ENCODE results near the gene TAP2.

The TAP2 gene

GRCh38 chr6:32847004-32847403, 8.5 kb upstream of the TAP2 start:
- H3K27ac ChIP-seq (ENCODE audit: low read depth, low read length, poor library complexity, severe bottlenecking) = no peak overlapping the region
- no peaks in the 10 kb centered on the region for H4K20me1 ChIP-seq (ENCODE audit: insufficient read depth, low read length)
- H3K9ac ChIP-seq (ENCODE audit: low read length) = no peak overlapping the region
- peaks cover 66% of the 10 kb centered on the region for H3K36me3 ChIP-seq (ENCODE audit: insufficient read depth, low read length)
- no peaks in the 10 kb centered on the region for H3K27me3 ChIP-seq (ENCODE audit: insufficient read depth, low read length)
- no peak overlapping the region for H3K4me3 ChIP-seq (ENCODE audit: low read depth, low read length, poor library complexity, severe bottlenecking)
- no peaks in the 10 kb centered on the region for H3K79me2 ChIP-seq (ENCODE audit: insufficient read depth, low read length)
- H3K9me3 ChIP-seq (ENCODE audit: low read length) = no peaks in the 10 kb centered on the region
- H3F3A ChIP-seq (ENCODE audit: insufficient read depth, low read length) = no peaks in the 10 kb centered on the region
- H2AFZ ChIP-seq (ENCODE audit: low read length) = no peak overlapping the region
- no peaks in the 10 kb centered on the region for H3K9me2 ChIP-seq (ENCODE audit: low read depth, low read length)
- TF ChIP-seq EZH2 (IDR thresholded peaks at IDR 0.05; ENCODE audit: borderline replicate concordance, low read length) (no peak), CTCF (IDR thresholded peaks at IDR 0.05; ENCODE audit: low read length) (no peak)
- H3K4me2 ChIP-seq (ENCODE audit: low read length) = no peak overlapping the region
- H3K4me1 ChIP-seq (ENCODE audit: insufficient read depth, low read length, severe bottlenecking) = peaks cover 49% of the 10 kb centered on the region

- peak overlapping the region; percentile 95 for H3K27ac ChIP-seq (ENCODE audit: low read depth, low read length, poor library complexity, severe bottlenecking)
These were observed 6.9 kb upstream of the TAP2 start for GRCh38 chr6:32845384-32845884.

GRCh38 chr6:32844839-32845383, 6.4 kb upstream of the TAP2 start:
- no peaks in the 10 kb centered on the region for H3K9me3 ChIP-seq (ENCODE audit: low read length)
- no peak overlapping the region for H2AFZ ChIP-seq (ENCODE audit: low read length)
- peaks cover 53% of the 10 kb centered on the region for H3K4me1 ChIP-seq (ENCODE audit: insufficient read depth, low read length, severe bottlenecking)
- H4K20me1 ChIP-seq (ENCODE audit: insufficient read depth, low read length) = no peaks in the 10 kb centered on the region
- peak overlapping the region; percentile 95 for H3K27ac ChIP-seq (ENCODE audit: low read depth, low read length, poor library complexity, severe bottlenecking)
- no peaks in the 10 kb centered on the region for H3K27me3 ChIP-seq (ENCODE audit: insufficient read depth, low read length)
- H3K36me3 ChIP-seq (ENCODE audit: insufficient read depth, low read length) = peaks cover 69% of the 10 kb centered on the region
- H3K4me2 ChIP-seq (ENCODE audit: low read length) = peak overlapping the region; percentile 84
- H3K9ac ChIP-seq (ENCODE audit: low read length) = peak overlapping the region; percentile 97
- no peak for TF ChIP-seq CTCF (IDR thresholded peaks at IDR 0.05; ENCODE audit: low read length)
- no peak for TF ChIP-seq EZH2 (IDR thresholded peaks at IDR 0.05; ENCODE audit: borderline replicate concordance, low read length)
- no peaks in the 10 kb centered on the region for H3F3A ChIP-seq (ENCODE audit: insufficient read depth, low read length)
- H3K4me3 ChIP-seq (ENCODE audit: low read depth, low read length, poor library complexity, severe bottlenecking) = peak overlapping the region; percentile 82
- H3K9me2 ChIP-seq (ENCODE audit: low read depth, low read length) = no peaks in the 10 kb centered on the region
- H3K79me2 ChIP-seq (ENCODE audit: insufficient read depth, low read length) = no peaks in the 10 kb centered on the region

More at GRCh38 chr6:32845384-32845884, 6.9 kb upstream of the TAP2 start:
- Histone ChIP-seq H3F3A (ENCODE audit: insufficient read depth, low read length) (no peaks in the 10 kb centered on the region), H3K9me3 (ENCODE audit: low read length) (no peaks in the 10 kb centered on the region), H3K4me1 (ENCODE audit: insufficient read depth, low read length, severe bottlenecking) (peaks cover 50% of the 10 kb centered on the region), H3K9me2 (ENCODE audit: low read depth, low read length) (no peaks in the 10 kb centered on the region), H3K36me3 (ENCODE audit: insufficient read depth, low read length) (peaks cover 69% of the 10 kb centered on the region), H4K20me1 (ENCODE audit: insufficient read depth, low read length) (no peaks in the 10 kb centered on the region), H3K4me3 (ENCODE audit: low read depth, low read length, poor library complexity, severe bottlenecking) (peak overlapping the region; percentile 82), H3K79me2 (ENCODE audit: insufficient read depth, low read length) (no peaks in the 10 kb centered on the region), H3K9ac (ENCODE audit: low read length) (peak overlapping the region; percentile 97), H3K4me2 (ENCODE audit: low read length) (peak overlapping the region; percentile 84), H2AFZ (ENCODE audit: low read length) (no peak overlapping the region), H3K27me3 (ENCODE audit: insufficient read depth, low read length) (no peaks in the 10 kb centered on the region)
- TF ChIP-seq CTCF (IDR thresholded peaks at IDR 0.05; ENCODE audit: low read length) (no peak), EZH2 (IDR thresholded peaks at IDR 0.05; ENCODE audit: borderline replicate concordance, low read length) (no peak)

Data from OCI-LY1 (cell line).